ENCODE measurements around the gene NINJ2. TPM values are rescaled to one million over a fixed set of nuclear protein-coding genes. Genes with fewer than 3 reads are reported as not detected.

The NINJ2 gene
- total and polyA plus RNA-seq, 7 donors: 11.8 to 66.6 (median 33.1) TPM

DNA sequence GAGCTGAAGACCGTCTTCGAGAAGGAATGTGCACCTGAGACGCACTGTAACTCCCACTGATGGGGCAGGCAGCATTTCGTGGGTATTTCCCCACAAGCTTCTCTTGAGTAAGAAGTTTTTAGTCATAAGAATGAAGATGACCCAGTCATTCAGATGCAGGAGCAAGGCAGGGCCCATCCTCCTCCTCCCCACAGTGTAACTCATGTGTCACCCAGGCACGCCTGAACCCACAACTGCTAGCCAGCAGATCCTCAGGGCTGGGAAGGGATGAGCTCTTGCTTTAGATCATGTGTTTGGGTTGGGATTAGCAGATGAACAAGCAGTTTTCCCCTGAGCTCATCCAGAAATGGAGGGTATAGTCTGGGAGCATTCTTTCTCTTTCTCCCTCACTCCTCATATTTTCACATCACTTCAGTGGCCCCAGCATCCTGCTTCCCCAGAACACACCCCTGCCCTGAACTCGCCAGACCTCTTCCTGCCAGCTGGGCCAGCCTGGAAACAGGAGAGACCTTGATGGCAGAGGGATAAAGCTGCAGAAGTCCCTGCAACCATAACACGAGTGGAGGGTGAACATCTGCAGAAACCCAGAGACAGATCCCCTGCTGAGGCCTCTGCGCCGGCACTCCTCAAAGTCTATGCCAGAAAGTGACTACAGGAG is 130.2 kb downstream of the NINJ2 start:
- Histone ChIP-seq H3K27ac (no peak overlapping the region), H3K36me3 (ENCODE audit: insufficient read depth in 1 of 2, low read depth in 1 of 2) (no peaks in the 10 kb centered on the region), H3K4me1 (no peaks in the 10 kb centered on the region), H3K9me3 (no peaks in the 10 kb centered on the region), H3K4me3 (no peak overlapping the region), H3K27me3 (ENCODE audit: insufficient read depth in 3 of 3, low read length in 2 of 3) (peaks cover 0 to 4% (median 0%) of the 10 kb centered on the region in 3 donors)
- intact Hi-C loops (cut with DNase I): no loop called here
- no peak for TF ChIP-seq CTCF (IDR thresholded peaks at IDR 0.05)
- ATAC-seq (peak in 2 of 4 donors; percentile 24 to 28), DNase-seq (no peak)
- 80 to 89% (median 87%) methylated on average over 9 of the region's 9 CpGs for WGBS, 3 donors

GRCh38 chr12:531951-532585 is 131.2 kb downstream of the NINJ2 start:
- no peak overlapping the region for H3K27ac ChIP-seq
- ATAC-seq (peak; percentile 36 to 76 (median 54)), DNase-seq (no peak)
- intact Hi-C loops (cut with DNase I): no loop called here
- no peaks in the 10 kb centered on the region for H3K9me3 ChIP-seq
- H3K27me3 ChIP-seq (ENCODE audit: insufficient read depth in 3 of 3, low read length in 2 of 3): peaks cover 0 to 4% (median 0%) of the 10 kb centered on the region in 3 donors
- WGBS, 3 donors: 75 to 82% (median 75%) methylated on average over 3 of the region's 3 CpGs
- no peaks in the 10 kb centered on the region for H3K4me1 ChIP-seq
- no peaks in the 10 kb centered on the region for H3K36me3 ChIP-seq (ENCODE audit: insufficient read depth in 1 of 2, low read depth in 1 of 2)
- TF ChIP-seq CTCF (IDR thresholded peaks at IDR 0.05): no peak
- H3K4me3 ChIP-seq: no peak overlapping the region

DNA sequence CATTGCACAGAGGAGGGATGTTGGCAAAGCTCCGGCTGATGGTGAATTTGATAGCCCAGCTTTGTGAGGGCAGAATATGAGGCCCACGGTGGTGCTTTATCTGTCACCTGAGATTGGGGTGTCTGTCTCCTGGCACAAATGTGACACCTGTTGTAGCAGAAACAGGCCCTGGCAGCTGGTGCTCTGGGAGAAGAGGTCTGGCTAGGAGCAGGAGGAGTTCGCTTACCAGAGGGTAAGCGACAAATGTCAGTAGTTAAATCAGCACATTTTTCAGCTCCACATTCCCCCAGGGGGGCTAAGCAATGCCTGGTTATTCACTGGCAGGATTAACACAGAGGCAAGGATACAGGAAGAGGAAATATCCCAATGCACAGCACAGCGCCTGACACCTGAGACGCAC is 132.4 kb downstream of the NINJ2 start:
- no peak for TF ChIP-seq CTCF (IDR thresholded peaks at IDR 0.05)
- WGBS, 3 donors: 44 to 52% (median 46%) methylated on average over 6 of the region's 6 CpGs
- Histone ChIP-seq H3K27me3 (ENCODE audit: insufficient read depth in 3 of 3, low read length in 2 of 3) (peaks cover 0 to 4% (median 0%) of the 10 kb centered on the region in 3 donors), H3K4me1 (no peaks in the 10 kb centered on the region), H3K27ac (peak overlapping the region; percentile 30), H3K4me3 (no peak overlapping the region), H3K9me3 (no peaks in the 10 kb centered on the region), H3K36me3 (ENCODE audit: insufficient read depth in 1 of 2, low read depth in 1 of 2) (no peaks in the 10 kb centered on the region)
- ATAC-seq (peak in 3 of 4 donors; percentile 6 to 41 (median 25)), DNase-seq (no peak)
- intact Hi-C loops (cut with DNase I): no loop called here

DNA sequence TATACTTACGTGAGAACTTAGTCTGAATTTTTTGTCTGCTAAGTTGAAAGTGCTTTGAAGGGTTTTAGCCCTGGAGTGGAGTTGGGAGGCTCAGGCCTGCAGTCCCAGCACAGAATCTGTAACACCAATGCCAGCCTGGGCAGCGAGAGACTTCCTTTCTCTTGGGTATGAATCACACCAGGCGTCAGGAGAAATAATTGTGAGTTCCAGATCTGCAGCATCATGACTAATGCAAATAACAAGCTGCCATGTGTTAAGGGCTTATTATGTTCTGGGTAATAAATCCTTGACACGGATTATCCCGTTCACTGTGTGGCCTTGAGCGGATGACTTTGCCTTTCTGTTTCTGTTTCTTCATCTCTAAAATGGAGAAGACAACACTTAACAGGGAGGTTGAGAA is 132.9 kb downstream of the NINJ2 start:
- WGBS, 3 donors: 59 to 73% (median 62%) methylated on average over 6 of the region's 6 CpGs
- Histone ChIP-seq H3K27ac (peak overlapping the region; percentile 30), H3K9me3 (no peaks in the 10 kb centered on the region), H3K4me1 (no peaks in the 10 kb centered on the region), H3K4me3 (no peak overlapping the region), H3K36me3 (ENCODE audit: insufficient read depth in 1 of 2, low read depth in 1 of 2) (no peaks in the 10 kb centered on the region), H3K27me3 (ENCODE audit: insufficient read depth in 3 of 3, low read length in 2 of 3) (peaks cover 0 to 4% (median 0%) of the 10 kb centered on the region in 3 donors)
- TF ChIP-seq CTCF (IDR thresholded peaks at IDR 0.05): no peak
- intact Hi-C loops (cut with DNase I): no loop called here
- DNase-seq: no peak
- ATAC-seq: peak; percentile 14 to 88 (median 71)
